ENCODE data around the gene PEX26. TPM values are rescaled to one million over a fixed set of nuclear protein-coding genes. Genes with fewer than 3 reads are reported as not detected.
"Not testable (repeated sequence)": the region's sequence is repeated elsewhere in the genome, so short reads cannot be mapped to it uniquely, and the experiment has no call there.

PEX26 gene
- polyA plus RNA-seq, 1 donor (not counting 4 experiments of a cell fraction or from before 2014, with no cell fraction given), result 23.0 TPM

GRCh38 chr22:18070041-18070440 lies 7.7 kb upstream of the PEX26 start:
- no peaks in the 10 kb centered on the region for H3K27me3 ChIP-seq (ENCODE audit: control insufficient read depth, extremely low read depth, insufficient read depth, low read length)
- H3K36me3 ChIP-seq (ENCODE audit: control insufficient read depth in 2 of 2, extremely low read depth in 1 of 2, insufficient read depth in 2 of 2, low read length in 2 of 2), result no peaks in the 10 kb centered on the region
- no peak overlapping the region for H3K27ac ChIP-seq (ENCODE audit: control insufficient read depth, insufficient read depth, low read length)
- TF ChIP-seq EZH2 (IDR thresholded peaks at IDR 0.05; ENCODE audit: low read length) (no peak), CTCF (optimal IDR thresholded peaks at IDR 0.05 in 1 of 3, IDR thresholded peaks at IDR 0.05 in 1 of 3, conservative IDR thresholded peaks at IDR 0.05 in 1 of 3; ENCODE audit: extremely low read depth in 1 of 3, insufficient read depth in 2 of 3, low read length in 3 of 3) (no peak)
- DNase-seq (ENCODE audit: low read depth, low spot score) (no peak), FAIRE-seq (no peak)
- H3K9ac ChIP-seq (ENCODE audit: control insufficient read depth, extremely low read depth, insufficient read depth, low read length), result no peak overlapping the region
- no peaks in the 10 kb centered on the region for H4K20me1 ChIP-seq (ENCODE audit: control insufficient read depth, extremely low read depth, insufficient read depth, low read length)
- dilution Hi-C loops (cut with MboI; ENCODE audit: extremely low pct_ligation_motif_present, low sequenced_read_pairs), result no loop called here
- H2AFZ ChIP-seq (ENCODE audit: control insufficient read depth, low read length), result no peak overlapping the region
- H3K4me3 ChIP-seq (ENCODE audit: control insufficient read depth in 2 of 3, extremely low read depth in 1 of 3, insufficient read depth in 2 of 3, low read depth in 1 of 3, low read length in 3 of 3), result no peak overlapping the region
- peaks cover 21% of the 10 kb centered on the region for H3K4me1 ChIP-seq (ENCODE audit: control insufficient read depth, extremely low read depth, insufficient read depth, low read length)
- H3K79me2 ChIP-seq (ENCODE audit: control insufficient read depth, insufficient read depth, low read length), result no peaks in the 10 kb centered on the region
- H3K9me3 ChIP-seq (ENCODE audit: control insufficient read depth, low read depth, low read length), result no peaks in the 10 kb centered on the region
- H3K9me1 ChIP-seq (ENCODE audit: control insufficient read depth, extremely low read depth, insufficient read depth, low read length), result no peaks in the 10 kb centered on the region
- H3K4me2 ChIP-seq (ENCODE audit: control insufficient read depth, extremely low read depth, insufficient read depth, low read depth, low read length), result no peak overlapping the region

- H4K20me1 ChIP-seq (ENCODE audit: control insufficient read depth, extremely low read depth, insufficient read depth, low read length), result no peaks in the 10 kb centered on the region
- dilution Hi-C loops (cut with MboI; ENCODE audit: extremely low pct_ligation_motif_present, low sequenced_read_pairs), result no loop called here
- peak overlapping the region in 2 of 3 experiments; percentile 29 to 31 for H3K4me3 ChIP-seq (ENCODE audit: control insufficient read depth in 2 of 3, extremely low read depth in 1 of 3, insufficient read depth in 2 of 3, low read depth in 1 of 3, low read length in 3 of 3)
- peak overlapping the region; percentile 21 for H2AFZ ChIP-seq (ENCODE audit: control insufficient read depth, low read length)
- peak overlapping the region; percentile 76 for H3K4me2 ChIP-seq (ENCODE audit: control insufficient read depth, extremely low read depth, insufficient read depth, low read depth, low read length)
- H3K79me2 ChIP-seq (ENCODE audit: control insufficient read depth, insufficient read depth, low read length), result no peaks in the 10 kb centered on the region
- TF ChIP-seq EZH2 (IDR thresholded peaks at IDR 0.05; ENCODE audit: low read length) (no peak), CTCF (optimal IDR thresholded peaks at IDR 0.05 in 1 of 3, IDR thresholded peaks at IDR 0.05 in 1 of 3, conservative IDR thresholded peaks at IDR 0.05 in 1 of 3; ENCODE audit: extremely low read depth in 1 of 3, insufficient read depth in 2 of 3, low read length in 3 of 3) (peak; percentile 65 to 95 (median 86))
- DNase-seq (ENCODE audit: low read depth, low spot score) (peak; percentile 89), FAIRE-seq (peak; percentile 86)
- H3K27ac ChIP-seq (ENCODE audit: control insufficient read depth, insufficient read depth, low read length), result peak overlapping the region; percentile 39
- no peak overlapping the region for H3K9ac ChIP-seq (ENCODE audit: control insufficient read depth, extremely low read depth, insufficient read depth, low read length)
- no peaks in the 10 kb centered on the region for H3K27me3 ChIP-seq (ENCODE audit: control insufficient read depth, extremely low read depth, insufficient read depth, low read length)
- no peaks in the 10 kb centered on the region for H3K9me1 ChIP-seq (ENCODE audit: control insufficient read depth, extremely low read depth, insufficient read depth, low read length)
- H3K36me3 ChIP-seq (ENCODE audit: control insufficient read depth in 2 of 2, extremely low read depth in 1 of 2, insufficient read depth in 2 of 2, low read length in 2 of 2), result no peaks in the 10 kb centered on the region
- no peaks in the 10 kb centered on the region for H3K9me3 ChIP-seq (ENCODE audit: control insufficient read depth, low read depth, low read length)
- H3K4me1 ChIP-seq (ENCODE audit: control insufficient read depth, extremely low read depth, insufficient read depth, low read length), result peaks cover 18% of the 10 kb centered on the region
Measured at GRCh38 chr22:18070556-18071306, 7.1 kb upstream of the PEX26 start.

- FAIRE-seq; H3K9me3 ChIP-seq (ENCODE audit: control insufficient read depth, low read depth, low read length); H4K20me1 ChIP-seq (ENCODE audit: control insufficient read depth, extremely low read depth, insufficient read depth, low read length); DNase-seq (ENCODE audit: low read depth, low spot score); H3K27me3 ChIP-seq (ENCODE audit: control insufficient read depth, extremely low read depth, insufficient read depth, low read length); dilution Hi-C loops (cut with MboI; ENCODE audit: extremely low pct_ligation_motif_present, low sequenced_read_pairs); H3K9me1 ChIP-seq (ENCODE audit: control insufficient read depth, extremely low read depth, insufficient read depth, low read length); H2AFZ ChIP-seq (ENCODE audit: control insufficient read depth, low read length); H3K9ac ChIP-seq (ENCODE audit: control insufficient read depth, extremely low read depth, insufficient read depth, low read length); H3K36me3 ChIP-seq (ENCODE audit: control insufficient read depth in 2 of 2, extremely low read depth in 1 of 2, insufficient read depth in 2 of 2, low read length in 2 of 2); H3K79me2 ChIP-seq (ENCODE audit: control insufficient read depth, insufficient read depth, low read length): not testable (repeated sequence)
- H3K4me1 ChIP-seq (ENCODE audit: control insufficient read depth, extremely low read depth, insufficient read depth, low read length), result peaks cover 22% of the 10 kb centered on the region
- H3K4me3 ChIP-seq (ENCODE audit: control insufficient read depth in 2 of 3, extremely low read depth in 1 of 3, insufficient read depth in 2 of 3, low read depth in 1 of 3, low read length in 3 of 3), result peak overlapping the region in 2 of 3 experiments; percentile 29 to 31
- peak overlapping the region; percentile 39 for H3K27ac ChIP-seq (ENCODE audit: control insufficient read depth, insufficient read depth, low read length)
- H3K4me2 ChIP-seq (ENCODE audit: control insufficient read depth, extremely low read depth, insufficient read depth, low read depth, low read length), result peak overlapping the region; percentile 76
Measured at GRCh38 chr22:18071307-18071967, 6.4 kb upstream of the PEX26 start.

Measured in keratinocyte (primary cell).